HEK293 (cell line): Measurements from ENCODE around the gene TTLL9.

Experiments used
- ZIC2 ChIP-seq: fragments of 450-650 bp; formaldehyde crosslinking; IDR thresholded peaks from 2 replicates; pipeline ENCODE4 v1.5.1; 2016; ENCODE audit warnings: missing biosample characterization, missing genetic modification characterization
- ZNF548 ChIP-seq: fragments of 450-650 bp; formaldehyde crosslinking; IDR thresholded peaks from 2 replicates; pipeline ENCODE4 v1.5.1; 2016; ENCODE audit warnings: missing biosample characterization, missing genetic modification characterization
- ZNF561 ChIP-seq: fragments of 450-650 bp; IDR thresholded peaks from 2 replicates; pipeline ENCODE4 v1.5.1; 2018; ENCODE audit warnings: missing biosample characterization, missing genetic modification characterization, borderline replicate concordance
- ZNF571 ChIP-seq: fragments of 450-650 bp; formaldehyde crosslinking; IDR thresholded peaks from 2 replicates; pipeline ENCODE4 v1.5.0; 2017; ENCODE audit warnings: missing biosample characterization, missing genetic modification characterization
- ZNF791 ChIP-seq: fragments of 450-650 bp; formaldehyde crosslinking; IDR thresholded peaks from 2 replicates; pipeline ENCODE4 v1.5.1; 2016; ENCODE audit warnings: missing biosample characterization, missing genetic modification characterization
- TF ChIP-seq, protein P1 (sequence below): fragments of 450-650 bp; formaldehyde crosslinking; IDR thresholded peaks from 2 replicates; pipeline ENCODE4 v1.5.1; 2016; ENCODE audit warnings: missing biosample characterization, missing genetic modification characterization

DNA sequence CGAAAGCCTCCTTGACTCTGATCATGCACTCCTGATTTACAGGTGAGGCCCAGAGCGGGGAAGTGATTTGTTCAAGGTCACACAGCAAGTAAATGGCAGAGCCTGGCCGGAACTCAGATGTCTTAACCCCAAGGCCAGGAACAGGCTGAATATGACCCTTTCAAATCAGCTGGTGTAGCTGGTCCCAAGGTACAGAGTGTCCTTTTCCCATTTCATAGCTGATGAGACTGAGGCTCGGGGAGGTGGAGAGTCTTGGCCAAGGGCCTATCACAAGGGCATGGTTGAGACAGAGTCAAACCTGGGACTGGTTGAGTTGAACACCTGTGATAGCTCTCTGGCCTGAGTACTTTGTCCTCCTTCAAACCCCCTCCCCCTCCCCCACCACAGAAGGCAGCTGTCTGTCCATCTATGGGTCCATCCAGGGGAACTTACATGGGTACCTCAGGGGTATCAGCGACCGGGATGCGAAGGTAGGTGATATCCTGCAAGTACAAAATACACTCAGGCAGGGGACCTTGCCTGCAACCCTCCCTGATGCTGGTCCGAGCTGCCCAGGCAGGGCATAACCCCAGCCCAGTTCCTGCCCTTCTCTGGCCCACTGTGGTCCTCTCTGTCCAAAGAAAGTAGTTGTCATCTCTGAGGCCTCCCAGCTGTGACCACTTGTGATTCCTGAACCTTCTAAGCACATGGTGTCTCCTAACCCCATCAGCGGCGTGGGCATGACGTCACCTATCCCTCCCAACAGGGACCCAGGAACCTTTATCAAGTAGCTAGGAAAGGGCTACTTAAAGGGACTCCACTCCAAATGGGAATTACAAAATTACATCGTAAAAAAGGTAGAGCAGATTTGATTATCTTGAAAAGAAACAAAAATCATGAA is 5.7 kb upstream of the TTLL9 start:
- TF ChIP-seq ZNF548 (tag by site-specific recombination) (no peak), ZNF561 (tag by site-specific recombination) (no peak), ZNF791 (tag by site-specific recombination) (no peak), ZNF571 (no peak), ZIC2 (tag by site-specific recombination) (no peak)
- TF ChIP-seq, protein P1, sequence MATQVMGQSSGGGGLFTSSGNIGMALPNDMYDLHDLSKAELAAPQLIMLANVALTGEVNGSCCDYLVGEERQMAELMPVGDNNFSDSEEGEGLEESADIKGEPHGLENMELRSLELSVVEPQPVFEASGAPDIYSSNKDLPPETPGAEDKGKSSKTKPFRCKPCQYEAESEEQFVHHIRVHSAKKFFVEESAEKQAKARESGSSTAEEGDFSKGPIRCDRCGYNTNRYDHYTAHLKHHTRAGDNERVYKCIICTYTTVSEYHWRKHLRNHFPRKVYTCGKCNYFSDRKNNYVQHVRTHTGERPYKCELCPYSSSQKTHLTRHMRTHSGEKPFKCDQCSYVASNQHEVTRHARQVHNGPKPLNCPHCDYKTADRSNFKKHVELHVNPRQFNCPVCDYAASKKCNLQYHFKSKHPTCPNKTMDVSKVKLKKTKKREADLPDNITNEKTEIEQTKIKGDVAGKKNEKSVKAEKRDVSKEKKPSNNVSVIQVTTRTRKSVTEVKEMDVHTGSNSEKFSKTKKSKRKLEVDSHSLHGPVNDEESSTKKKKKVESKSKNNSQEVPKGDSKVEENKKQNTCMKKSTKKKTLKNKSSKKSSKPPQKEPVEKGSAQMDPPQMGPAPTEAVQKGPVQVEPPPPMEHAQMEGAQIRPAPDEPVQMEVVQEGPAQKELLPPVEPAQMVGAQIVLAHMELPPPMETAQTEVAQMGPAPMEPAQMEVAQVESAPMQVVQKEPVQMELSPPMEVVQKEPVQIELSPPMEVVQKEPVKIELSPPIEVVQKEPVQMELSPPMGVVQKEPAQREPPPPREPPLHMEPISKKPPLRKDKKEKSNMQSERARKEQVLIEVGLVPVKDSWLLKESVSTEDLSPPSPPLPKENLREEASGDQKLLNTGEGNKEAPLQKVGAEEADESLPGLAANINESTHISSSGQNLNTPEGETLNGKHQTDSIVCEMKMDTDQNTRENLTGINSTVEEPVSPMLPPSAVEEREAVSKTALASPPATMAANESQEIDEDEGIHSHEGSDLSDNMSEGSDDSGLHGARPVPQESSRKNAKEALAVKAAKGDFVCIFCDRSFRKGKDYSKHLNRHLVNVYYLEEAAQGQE (tag by site-specific recombination), result no peak
